Endothelial cell of umbilical vein (primary cell): ENCODE data around the gene SNW1. TPM values are rescaled to one million over a fixed set of nuclear protein-coding genes. Genes with fewer than 3 reads are reported as not detected.
A peak's percentile ranks its signal among the peaks of the same experiment; 100 is the strongest.

Experiments used
- BruUV-seq: library from RNA; stranded (reverse); fragments of 400-500 nt; replicated peaks from 2 replicates; lab custom pipeline; 2021; lab: Mats Ljungman, UMichigan
- CTCF ChIA-PET: fragments of 300-600, 350-600 bp; sonication (Branson Sonifier 250); formaldehyde crosslinking; loops from one replicate; lab custom pipeline; 2021; ENCODE audit warnings: antibody characterized with exemption, inconsistent platforms; lab: Charles Lee
- POLR2A ChIA-PET: fragments of 300-600, 350-600 bp; sonication (Branson Sonifier 250); formaldehyde crosslinking; loops from one replicate; lab custom pipeline; 2021; ENCODE audit warnings: antibody characterized with exemption, inconsistent platforms; lab: Charles Lee
- DNase-seq: peaks from one replicate; pipeline ENCODE4 v3.0.0-alpha.2; 2011; ENCODE audit warnings: low read depth, low spot score
- FAIRE-seq: peaks from 2 replicates; lab custom pipeline; 2011; peaks lifted over from hg19 to GRCh38; lab: Jason Lieb, UNC
- H2AFZ ChIP-seq: 2 replicates; pipeline ENCODE4 v1.6.0; 2012; ENCODE audit warnings: low read depth, low read length, control low read depth, inconsistent platforms
- H3K27ac ChIP-seq: 2 replicates; pipeline ENCODE4 v1.5.1; 2011; ENCODE audit warnings: low read depth, mild to moderate bottlenecking, control low read depth, low read length, moderate library complexity; ENCODE audit not compliant: insufficient read depth
- H3K27me3 ChIP-seq, 2 experiments: 2 replicates each; pipeline versions ENCODE4 v1.6.0 to v1.6.1; 2011; ENCODE audit warnings: low read length in 2 of 2, mixed read lengths in 1 of 2; ENCODE audit not compliant: control insufficient read depth in 2 of 2, insufficient read depth in 2 of 2
- H3K36me3 ChIP-seq, 2 experiments: 2 replicates in 1 of 2; 3 replicates in 1 of 2; pipeline ENCODE4 v1.5.1; 2011; ENCODE audit warnings: low read length in 2 of 2, mild to moderate bottlenecking in 1 of 2, moderate library complexity in 1 of 2; ENCODE audit not compliant: control insufficient read depth in 2 of 2, insufficient read depth in 2 of 2; ENCODE audit errors: extremely low read depth in 1 of 2
- H3K4me1 ChIP-seq: 3 replicates; pipeline ENCODE4 v1.5.1; 2011; ENCODE audit warnings: mild to moderate bottlenecking, low read length; ENCODE audit not compliant: control insufficient read depth, insufficient read depth; ENCODE audit errors: extremely low read depth
- H3K4me2 ChIP-seq: 2 replicates; pipeline ENCODE4 v1.6.1; 2011; ENCODE audit warnings: low read length, control low read depth, mixed read lengths; ENCODE audit not compliant: insufficient read depth
- H3K4me3 ChIP-seq, 3 experiments: fragments of 200-600 bp in 1 of 3; sonication (generic), shearing (Covaris generic) in 1 of 3; replicated peaks in 1 of 3; 2 replicates each; pipeline ENCODE4 v1.5.1; 2011 to 2016; ENCODE audit warnings: control low read depth in 3 of 3, low read length in 3 of 3, mild to moderate bottlenecking in 2 of 3, inconsistent platforms in 1 of 3, low read depth in 1 of 3, moderate library complexity in 1 of 3; ENCODE audit not compliant: insufficient read depth in 1 of 3
- H3K79me2 ChIP-seq: 2 replicates; pipeline ENCODE4 v1.6.0; 2012; ENCODE audit warnings: low read length, inconsistent platforms; ENCODE audit not compliant: control insufficient read depth, insufficient read depth
- H3K9ac ChIP-seq: replicated peaks from 2 replicates; pipeline ENCODE3; 2011; ENCODE audit warnings: low read length, control low read depth; ENCODE audit not compliant: insufficient read depth; ENCODE audit errors: extremely low read depth
- H3K9me1 ChIP-seq: replicated peaks from 3 replicates; pipeline ENCODE4 v1.6.0; 2011; ENCODE audit warnings: mild to moderate bottlenecking, low read length; ENCODE audit not compliant: control insufficient read depth, insufficient read depth; ENCODE audit errors: extremely low read depth
- H3K9me3 ChIP-seq: replicated peaks from 2 replicates; pipeline ENCODE4 v1.5.1; 2012; ENCODE audit warnings: low read length, inconsistent platforms; ENCODE audit not compliant: control insufficient read depth, insufficient read depth
- H4K20me1 ChIP-seq: replicated peaks from 2 replicates; pipeline ENCODE3; 2011; ENCODE audit warnings: mild to moderate bottlenecking, low read length; ENCODE audit not compliant: control insufficient read depth, insufficient read depth; ENCODE audit errors: extremely low read depth
- CTCF ChIP-seq, 2 donors: IDR thresholded peaks; 1 replicate in 1 of 2; 2 replicates in 1 of 2; pipeline ENCODE4 v1.5.1; 2011; ENCODE audit warnings: low read length in 2 of 2, mild to moderate bottlenecking in 2 of 2, moderate library complexity in 2 of 2, control low read depth in 1 of 2, inconsistent platforms in 1 of 2, low read depth in 1 of 2; ENCODE audit not compliant: insufficient read depth in 1 of 2; ENCODE audit errors: extremely low read depth in 1 of 2
- FOS ChIP-seq: IDR thresholded peaks from 2 replicates; pipeline ENCODE4 v1.6.1; 2011; ENCODE audit warnings: mild to moderate bottlenecking, low read length, moderate library complexity, borderline replicate concordance; ENCODE audit not compliant: insufficient read depth
- dilution Hi-C: fragments of 300-500 bp; cut with MboI; formaldehyde crosslinking; loops from one replicate; pipeline ENCODE4 v1.15.0; 2019; ENCODE audit warnings: low sequenced_read_pairs; ENCODE audit not compliant: extremely low pct_ligation_motif_present
- intact Hi-C: fragments of 100-400 bp; cut with micrococcal nuclease; formaldehyde crosslinking; loops from one replicate; pipeline ENCODE4 v1.10.0; 2022
- polyA plus RNA-seq, 4 experiments: library from polyadenylated mRNA; depleted of rRNA in 3 of 4; stranded (reverse) in 3 of 4; unstranded in 1 of 4; fragments of >200 nt; gene quantifications; 2 replicates each; pipeline versions ENCODE4 v1.2.1 to v1.2.3, GENCODE V29; 2011 to 2012; ENCODE audit warnings: missing spikeins in 1 of 4
- total RNA-seq: library from RNA; stranded (reverse); gene quantifications from 2 replicates; pipeline ENCODE4 v1.2.3, GENCODE V29; 2021
- TF ChIP-seq, protein P1 (sequence below): IDR thresholded peaks from 2 replicates; pipeline ENCODE4 v1.6.1; 2011; ENCODE audit not compliant: insufficient read depth, insufficient read length

The SNW1 gene
- total and polyA plus RNA-seq, 2 donors (not counting 3 experiments of a cell fraction or from before 2014, with no cell fraction given), result 14.3 to 104 TPM

DNA sequence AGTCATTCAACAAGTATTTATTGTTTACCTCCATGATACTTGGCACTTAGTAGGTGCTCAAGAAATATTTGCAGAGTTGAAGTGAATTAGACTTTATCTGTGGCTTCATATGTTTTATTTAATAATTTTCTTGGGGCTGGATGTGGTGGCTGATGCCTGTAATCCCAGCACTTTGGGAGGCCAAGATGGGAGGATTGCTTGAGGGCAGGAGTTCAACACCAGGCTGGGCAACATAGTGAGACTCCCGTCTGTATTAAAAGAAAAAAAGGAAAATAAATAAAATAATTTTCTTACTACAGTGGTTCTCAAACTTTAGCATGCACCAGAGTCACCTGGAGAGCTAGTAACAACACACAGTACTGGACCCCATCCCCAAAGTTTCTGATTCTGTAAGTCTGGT, 39.9 kb upstream of the SNW1 start:
- peaks cover 5% of the 10 kb centered on the region for H3K4me1 ChIP-seq
- H3K9me1 ChIP-seq, result no peaks in the 10 kb centered on the region
- DNase-seq (no peak), FAIRE-seq (no peak)
- H3K27me3 ChIP-seq, result no peaks in the 10 kb centered on the region
- BruUV-seq, result no TSS peak
- no peak overlapping the region for H3K9ac ChIP-seq
- TF ChIP-seq CTCF (IDR thresholded peaks at IDR 0.05; ENCODE audit: extremely low read depth in 1 of 2, insufficient read depth in 1 of 2, low read depth in 1 of 2, low read length in 2 of 2), result no peak
- TF ChIP-seq FOS, result no peak
- TF ChIP-seq, protein P1, sequence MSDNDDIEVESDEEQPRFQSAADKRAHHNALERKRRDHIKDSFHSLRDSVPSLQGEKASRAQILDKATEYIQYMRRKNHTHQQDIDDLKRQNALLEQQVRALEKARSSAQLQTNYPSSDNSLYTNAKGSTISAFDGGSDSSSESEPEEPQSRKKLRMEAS, result no peak
- H3K27ac ChIP-seq, result no peak overlapping the region
- CTCF ChIA-PET, result interaction anchor here (1.0 to 2.7 kb wide), 9 partner anchors 11 to 187 kb away, joined by 3 to 16 read pairs (median 4); partner anchors contain the start of gene SNW1
- no peaks in the 10 kb centered on the region for H3K79me2 ChIP-seq
- peak overlapping the region in 1 of 3 experiments; percentile 62 for H3K4me3 ChIP-seq
- H2AFZ ChIP-seq, result peak overlapping the region; percentile 85
- POLR2A ChIA-PET, result no interaction called here
- H3K9me3 ChIP-seq, result no peaks in the 10 kb centered on the region
- intact Hi-C loops (loop anchor here (1.0 to 2.0 kb wide), 3 partner anchors 40 to 146 kb away; partner anchors contain the start of gene SNW1), dilution Hi-C loops (no loop called here)
- H3K4me2 ChIP-seq, result peak overlapping the region; percentile 51
- H4K20me1 ChIP-seq, result no peaks in the 10 kb centered on the region
- no peaks in the 10 kb centered on the region for H3K36me3 ChIP-seq
